DMS114 treated with DMSO at 0.1 percent for 48 hours (cell line): Measurements from ENCODE around the gene AP1S3.

Source experiments
- DNase-seq: peaks from one replicate; lab custom pipeline; 2025; ENCODE audit not compliant: unreplicated experiment; lab: John Stamatoyannopoulos, UW

The AP1S3 gene

DNA sequence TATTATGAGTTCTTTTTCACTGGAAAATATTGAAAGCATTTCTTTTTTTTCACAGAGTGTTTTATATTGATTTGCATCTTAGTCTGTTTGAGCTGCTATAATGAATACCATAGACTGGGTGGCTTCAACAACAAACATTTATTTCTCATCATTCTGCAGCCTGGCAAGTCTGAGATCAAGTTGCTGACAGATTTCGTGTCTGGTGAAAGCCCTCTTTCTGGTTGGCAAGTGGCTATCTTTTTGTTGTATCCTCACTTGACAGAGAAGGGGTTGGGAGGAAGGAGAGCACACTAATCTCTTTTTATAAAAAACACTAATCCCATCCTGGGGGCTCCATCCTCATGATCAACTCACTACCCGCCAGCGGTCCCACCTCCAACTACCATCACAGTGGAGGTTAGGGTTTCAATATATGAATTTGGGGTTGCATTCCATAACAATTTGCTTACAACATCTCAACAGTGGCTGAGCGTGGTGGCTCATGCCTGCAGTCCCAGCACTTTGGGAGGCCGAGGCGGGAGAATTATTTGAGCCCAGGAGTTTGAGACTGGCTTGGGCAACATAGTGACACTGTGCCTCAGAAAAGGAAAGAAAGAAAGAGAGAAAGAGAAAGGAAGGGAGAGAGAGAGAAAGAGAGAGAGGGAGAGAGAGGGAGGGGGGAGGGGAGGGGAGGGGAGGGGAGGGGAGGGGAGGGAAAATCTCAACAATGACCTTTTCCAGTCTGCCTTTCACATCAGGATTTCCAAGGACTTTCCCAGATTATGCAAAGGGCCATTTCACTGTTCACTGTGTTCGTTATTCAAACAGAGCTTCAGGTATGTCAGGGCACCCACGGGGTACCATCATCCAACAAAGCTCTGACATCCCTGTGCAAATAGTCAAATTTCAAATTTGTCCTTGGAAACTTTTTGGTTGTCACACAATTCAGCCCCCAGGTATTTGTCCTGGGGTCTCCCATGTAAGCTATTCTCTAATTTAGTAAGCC, 111.1 kb downstream of the AP1S3 start:
- DNase-seq, result no peak

GRCh38 chr2:223725494-223725893, 111.9 kb downstream of the AP1S3 start:
- DNase-seq, result no peak

DNA sequence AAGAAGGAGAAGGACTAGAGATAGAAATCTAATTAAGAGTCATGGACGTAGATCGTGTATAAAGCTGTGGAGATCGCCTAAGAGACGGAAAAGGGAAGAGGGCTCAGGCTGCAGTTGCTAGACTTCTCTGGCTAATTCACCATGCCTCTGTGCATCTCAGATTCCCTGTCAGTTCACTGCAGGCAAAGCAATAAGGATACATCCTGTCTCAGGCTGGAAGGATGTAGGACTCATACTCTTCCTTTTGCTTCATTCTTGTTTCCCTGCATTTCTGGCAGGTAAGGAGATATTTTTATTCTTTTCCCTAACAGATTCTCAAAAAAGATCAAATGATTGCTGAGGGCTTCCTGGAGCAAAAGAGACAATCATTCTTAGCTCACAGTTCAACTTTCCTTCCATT, 112.5 kb downstream of the AP1S3 start:
- no peak for DNase-seq

GRCh38 chr2:223723954-223724411, 113.4 kb downstream of the AP1S3 start:
- DNase-seq, result no peak

- DNase-seq, result no peak
These were observed 115.2 kb downstream of the AP1S3 start for GRCh38 chr2:223722226-223722625.

GRCh38 chr2:223721746-223722145, 115.6 kb downstream of the AP1S3 start:
- DNase-seq, result no peak

DNA sequence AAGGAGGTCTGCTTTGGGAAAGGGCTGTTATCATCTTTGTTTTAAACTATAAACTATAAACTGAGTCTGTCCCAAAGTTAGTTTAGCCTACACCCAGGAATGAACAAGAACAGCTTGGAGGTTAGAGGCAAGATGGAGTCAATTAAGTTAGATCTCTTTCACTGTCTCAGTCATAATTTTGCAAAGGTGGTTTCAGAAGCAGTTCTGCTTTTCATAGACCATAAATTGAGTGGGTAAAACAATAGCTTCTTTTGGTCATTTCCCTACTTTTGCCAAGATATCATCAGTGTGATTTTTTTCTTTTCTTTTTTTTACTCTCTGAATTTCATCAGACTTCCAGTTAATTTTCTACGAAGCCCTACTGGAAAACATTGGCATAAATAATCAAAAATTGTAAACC, 117.0 kb downstream of the AP1S3 start:
- DNase-seq, result no peak

DNA sequence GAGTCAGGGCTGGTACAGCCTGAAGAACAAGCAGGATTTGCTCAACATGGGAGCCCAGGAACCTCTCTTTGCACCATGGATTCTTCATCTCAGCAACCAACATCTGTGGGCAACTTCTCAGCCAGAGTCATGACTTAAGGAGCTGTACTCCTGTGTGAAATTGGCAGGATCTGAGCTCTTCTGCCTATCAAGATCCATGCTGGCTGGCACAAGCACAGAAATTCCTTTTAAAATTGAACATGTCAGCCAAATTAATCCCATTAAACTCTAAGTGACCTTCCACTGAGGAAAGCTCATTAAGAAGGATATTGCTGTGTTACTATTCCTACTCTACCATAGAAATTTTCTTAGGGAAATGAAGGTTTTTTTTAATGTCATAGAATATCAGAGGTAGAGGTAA, 124.7 kb downstream of the AP1S3 start:
- DNase-seq, result no peak

- no peak for DNase-seq
These were observed 125.6 kb downstream of the AP1S3 start for GRCh38 chr2:223711596-223712326.
